K562 (cell line): ENCODE results near the gene UNC5B. TPM values are rescaled to one million over a fixed set of nuclear protein-coding genes. Genes with fewer than 3 reads are reported as not detected.
A peak's percentile ranks its signal among the peaks of the same experiment; 100 is the strongest.

Experiments used
- ATAC-seq: fragments of 200-7000 bp; cut with Tn5 transposase; 3 replicates; pipeline ENCODE4 v1.9.1; 2020; ENCODE audit warnings: moderate library complexity
- BruUV-seq: library from RNA; stranded (reverse); fragments of 400-500 nt; replicated peaks from 2 replicates; lab custom pipeline; 2021; lab: Mats Ljungman, UMichigan
- CTCF ChIA-PET: fragments of 300-600 bp; formaldehyde crosslinking; extraction: SDS; loops from one replicate; lab custom pipeline; 2021; ENCODE audit warnings: low intra/inter-chr PET ratio; lab: Yijun Ruan, JAX
- POLR2A ChIA-PET: fragments of 300-600, 350-650 bp; sonication (Branson Sonifier 250); formaldehyde crosslinking; extraction: SDS; loops from one replicate; lab custom pipeline; 2021; ENCODE audit warnings: antibody characterized with exemption, inconsistent platforms; lab: Yijun Ruan, JAX
- DNase-seq, 4 experiments: peaks; one replicate each; pipeline versions ENCODE4 v3.0.0 to v3.0.0-alpha.2; 2011 to 2018; ENCODE audit warnings: low spot score in 3 of 4, mixed read lengths in 3 of 4; ENCODE audit errors: extremely low read depth in 1 of 4
- FAIRE-seq: peaks from 2 replicates; lab custom pipeline; 2011; peaks lifted over from hg19 to GRCh38; lab: Jason Lieb, UNC
- H2AFZ ChIP-seq: 2 replicates; pipeline ENCODE4 v1.6.0; 2011; ENCODE audit warnings: low read depth, low read length, control low read depth, inconsistent platforms
- H3K27ac ChIP-seq: fragments of 200-600 bp; 3 replicates; pipeline ENCODE4 v1.8.0; 2011; ENCODE audit warnings: low read depth, mild to moderate bottlenecking, control low read depth, inconsistent platforms, low read length, moderate library complexity, mixed read lengths; ENCODE audit errors: extremely low read depth
- H3K27me3 ChIP-seq, 2 experiments: fragments of 300-600 bp in 1 of 2; 2 replicates in 1 of 2; 3 replicates in 1 of 2; pipeline versions ENCODE4 v1.6.0 to v1.8.0; 2011; ENCODE audit warnings: inconsistent platforms in 2 of 2, low read length in 2 of 2, mild to moderate bottlenecking in 1 of 2, mixed read lengths in 1 of 2, moderate library complexity in 1 of 2; ENCODE audit not compliant: control insufficient read depth in 2 of 2, insufficient read depth in 2 of 2
- H3K36me3 ChIP-seq: fragments of 300-600 bp; 3 replicates; pipeline ENCODE4 v1.8.0; 2011; ENCODE audit warnings: mild to moderate bottlenecking, low read length, inconsistent platforms; ENCODE audit not compliant: control insufficient read depth, insufficient read depth
- H3K4me1 ChIP-seq, 2 experiments: fragments of 200-600 bp in 1 of 2; replicated peaks in 1 of 2; 2 replicates in 1 of 2; 3 replicates in 1 of 2; pipeline versions ENCODE4 v1.5.1 to v1.8.0; 2011; ENCODE audit warnings: inconsistent platforms in 2 of 2, low read length in 2 of 2, mild to moderate bottlenecking in 1 of 2, mixed read lengths in 1 of 2, moderate library complexity in 1 of 2; ENCODE audit not compliant: control insufficient read depth in 2 of 2, insufficient read depth in 2 of 2
- H3K4me2 ChIP-seq: 2 replicates; pipeline ENCODE4 v1.6.1; 2011; ENCODE audit warnings: low read length, control low read depth, inconsistent platforms, mixed read lengths; ENCODE audit not compliant: insufficient read depth
- H3K4me3 ChIP-seq: fragments of 200-600 bp; sonication (generic), shearing (Covaris generic); 2 replicates; pipeline ENCODE4 v1.5.1; 2016; ENCODE audit warnings: control low read depth, inconsistent platforms
- H3K79me2 ChIP-seq: fragments of 200-600 bp; 3 replicates; pipeline ENCODE4 v1.8.0; 2011; ENCODE audit warnings: low read length, inconsistent platforms; ENCODE audit not compliant: control insufficient read depth, insufficient read depth
- H3K9ac ChIP-seq, 2 experiments: 2 replicates each; pipeline versions ENCODE4 v1.6.0 to v1.6.1; 2011; ENCODE audit warnings: low read depth in 2 of 2, low read length in 2 of 2, control low read depth in 1 of 2, inconsistent platforms in 1 of 2, mild to moderate bottlenecking in 1 of 2, mixed read lengths in 1 of 2; ENCODE audit not compliant: insufficient read depth in 1 of 2
- H3K9me1 ChIP-seq: one replicate; pipeline ENCODE4 v1.6.0; 2011; ENCODE audit warnings: inconsistent platforms, mild to moderate bottlenecking, low read length, moderate library complexity; ENCODE audit not compliant: control insufficient read depth, insufficient read depth
- H3K9me3 ChIP-seq: replicated peaks from 2 replicates; pipeline ENCODE4 v1.5.1; 2011; ENCODE audit warnings: low read depth, low read length, inconsistent platforms; ENCODE audit not compliant: control insufficient read depth, insufficient read depth
- H4K20me1 ChIP-seq: replicated peaks from 2 replicates; pipeline ENCODE4 v1.6.1; 2011; ENCODE audit warnings: low read length, inconsistent platforms, mixed read lengths; ENCODE audit not compliant: control insufficient read depth, insufficient read depth
- ATF7 ChIP-seq: fragments of 450-650 bp; IDR thresholded peaks from 2 replicates; pipeline ENCODE4 v1.7.1; 2014; ENCODE audit warnings: mild to moderate bottlenecking, moderate library complexity
- EGR1 ChIP-seq: fragments of 450-650 bp; conservative IDR thresholded peaks from 2 replicates; pipeline ENCODE4 v1.6.1; 2017; ENCODE audit warnings: mild to moderate bottlenecking
- KLF16 ChIP-seq: IDR thresholded peaks from 2 replicates; pipeline ENCODE4 v1.6.1; 2016; ENCODE audit warnings: antibody characterized with exemption
- NRF1 ChIP-seq, 2 experiments: fragments of 450-650 bp; IDR thresholded peaks in 1 of 2; conservative IDR thresholded peaks in 1 of 2; 2 replicates each; pipeline ENCODE4 v1.6.1; 2014; ENCODE audit warnings: mild to moderate bottlenecking in 2 of 2
- RBFOX2 ChIP-seq: fragments of 200-400 bp; formaldehyde crosslinking; IDR thresholded peaks from 2 replicates; pipeline ENCODE4 v1.6.1; 2017; ENCODE audit warnings: low read depth, mild to moderate bottlenecking, low read length, moderate library complexity
- SRSF7 ChIP-seq: fragments of 200-400 bp; formaldehyde crosslinking; optimal IDR thresholded peaks from 2 replicates; pipeline ENCODE3; 2017; ENCODE audit warnings: mild to moderate bottlenecking, low read depth, low read length
- TOE1 ChIP-seq, 2 experiments: fragments of 450-650 bp in 1 of 2; sonication (generic) in 1 of 2; formaldehyde crosslinking in 1 of 2; IDR thresholded peaks; 2 replicates each; pipeline versions ENCODE4 v1.7.1 to v1.8.0; 2016 to 2022; ENCODE audit warnings: borderline replicate concordance in 2 of 2, mild to moderate bottlenecking in 2 of 2, antibody characterized with exemption in 1 of 2, inconsistent platforms in 1 of 2, low read depth in 1 of 2, missing genetic modification reagents in 1 of 2, moderate library complexity in 1 of 2
- ZFPM2 ChIP-seq: fragments of 250-450 bp; sonication (Bioruptor Pico); IDR thresholded peaks from 2 replicates; pipeline ENCODE4 v1.5.1; 2022; ENCODE audit warnings: mild to moderate bottlenecking
- ZNF12 ChIP-seq: sonication (generic); formaldehyde crosslinking; IDR thresholded peaks from 2 replicates; pipeline ENCODE4 v1.4.0; 2020; ENCODE audit warnings: mild to moderate bottlenecking, missing genetic modification reagents
- ZNF586 ChIP-seq: fragments of 450-650 bp; formaldehyde crosslinking; conservative IDR thresholded peaks from 2 replicates; pipeline ENCODE4 v1.4.0; 2020; ENCODE audit warnings: mild to moderate bottlenecking, moderate library complexity
- WGBS: fragments of 100-300 bp; shearing (Covaris generic); methylation state at CpG from one replicate; pipeline ENCODE4 v1.1.6; 2016; ENCODE audit warnings: low coverage, mixed read lengths; ENCODE audit not compliant: insufficient coverage; ENCODE audit errors: missing lambda C conversion rate; 5-methylcytosine and 5-hydroxymethylcytosine counted together
- in situ Hi-C: fragments of 300-500 bp; cut with MboI; formaldehyde crosslinking; loops from 4 replicates; pipeline ENCODE4 v1.15.0; 2018; ENCODE audit warnings: inconsistent platforms, mixed read lengths
- intact Hi-C: fragments of 100-400 bp; cut with micrococcal nuclease; formaldehyde crosslinking; loops from 2 replicates; pipeline ENCODE4 v1.14.2; 2022
- polyA plus RNA-seq, 8 experiments: library from polyadenylated mRNA; depleted of rRNA in 4 of 8; stranded (reverse) in 5 of 8; unstranded in 3 of 8; fragments of >200 nt; fragmentation: Nextera tagmentation in 2 of 8; fragmentation: Illumina TruSeq in 1 of 8; extraction: Ambion mirVana in 2 of 8; extraction: Trizol in 1 of 8; gene quantifications; 2 replicates each; pipeline versions ENCODE4 v1.2.1 to v1.2.3, GENCODE V29; 2011 to 2014; ENCODE audit warnings: inconsistent platforms in 1 of 8, missing spikeins in 1 of 8
- total RNA-seq, 7 experiments: library from RNA; depleted of rRNA in 6 of 7; stranded (reverse); fragments of >200 nt in 6 of 7; fragmentation: Illumina TruSeq in 2 of 7; extraction: Trizol in 2 of 7; gene quantifications; 2 replicates each; pipeline versions ENCODE4 v1.2.1 to v1.2.3, GENCODE V29; 2011 to 2021; ENCODE audit warnings: low replicate concordance in 1 of 7
- TF ChIP-seq, protein P1 (sequence below), 2 experiments: IDR thresholded peaks in 1 of 2; conservative IDR thresholded peaks in 1 of 2; 2 replicates each; pipeline ENCODE4 v1.6.1; 2016; ENCODE audit warnings: low read depth in 2 of 2, mild to moderate bottlenecking in 1 of 2, missing compliant biosample characterization in 1 of 2, missing genetic modification characterization in 1 of 2, moderate library complexity in 1 of 2
- TF ChIP-seq, protein P2 (sequence below): fragments of 450-650 bp; IDR thresholded peaks from 2 replicates; pipeline ENCODE4 v1.6.1; 2017; ENCODE audit warnings: antibody characterized with exemption, mild to moderate bottlenecking

Gene UNC5B
- total and polyA plus RNA-seq, 9 of the 15 experiments (the other 6 are each of a cell fraction or from before 2014, with no cell fraction given): 0.10 to 8.4 (median 2.1) TPM

DNA sequence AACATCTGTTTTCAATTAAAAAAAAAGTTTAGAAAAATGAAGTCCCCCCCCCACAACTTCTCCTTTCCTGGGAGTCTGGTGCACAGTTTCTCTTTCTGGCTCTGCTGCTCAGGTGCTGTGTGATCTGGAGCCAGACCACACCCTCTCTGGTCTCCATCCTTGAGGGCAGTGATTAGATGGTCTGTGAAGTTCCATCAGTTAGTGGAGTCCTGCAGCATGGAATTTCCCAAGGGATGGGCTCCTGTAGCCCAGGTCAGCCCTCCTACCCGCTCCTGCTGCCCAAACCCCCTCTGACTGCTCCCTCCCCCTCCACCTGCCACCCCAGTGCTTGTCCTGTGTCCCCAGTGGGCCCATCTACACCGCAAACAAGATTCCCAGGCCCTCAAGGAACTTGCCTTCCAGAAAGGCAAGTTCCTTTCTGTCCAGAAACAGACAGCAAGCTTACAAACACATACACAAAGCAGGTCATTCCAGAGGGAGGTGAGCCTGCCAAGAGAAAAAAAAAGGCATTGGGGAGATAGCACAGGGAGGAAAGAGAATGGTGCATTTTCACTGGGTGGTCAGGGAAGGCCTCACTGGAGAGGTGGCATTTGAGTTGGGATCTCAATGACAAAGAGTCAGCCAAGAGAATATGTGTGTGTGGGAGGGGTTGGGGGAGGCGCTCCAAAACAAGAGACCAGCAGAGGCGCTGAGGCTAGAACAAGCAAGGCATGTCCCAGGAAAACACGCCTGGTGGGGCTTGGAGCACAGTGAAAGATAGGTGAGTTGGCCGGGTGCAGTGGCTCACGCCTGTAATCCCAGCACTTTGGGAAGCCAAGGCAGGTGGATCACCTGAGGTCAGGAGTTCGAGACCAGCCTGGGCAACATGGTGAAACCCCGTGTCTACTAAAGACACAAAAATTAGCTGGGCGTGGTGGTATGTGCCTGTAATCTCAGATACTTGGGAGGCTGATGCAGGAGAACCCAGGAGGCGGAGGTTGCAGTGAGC is 57.2 kb downstream of the UNC5B start:
- DNase-seq: peak; percentile 47 to 53 (median 50)
- no peak for TF ChIP-seq ZFPM2 (CRISPR knock-in tag)
- TF ChIP-seq SRSF7: no peak
- TF ChIP-seq, protein P1, sequence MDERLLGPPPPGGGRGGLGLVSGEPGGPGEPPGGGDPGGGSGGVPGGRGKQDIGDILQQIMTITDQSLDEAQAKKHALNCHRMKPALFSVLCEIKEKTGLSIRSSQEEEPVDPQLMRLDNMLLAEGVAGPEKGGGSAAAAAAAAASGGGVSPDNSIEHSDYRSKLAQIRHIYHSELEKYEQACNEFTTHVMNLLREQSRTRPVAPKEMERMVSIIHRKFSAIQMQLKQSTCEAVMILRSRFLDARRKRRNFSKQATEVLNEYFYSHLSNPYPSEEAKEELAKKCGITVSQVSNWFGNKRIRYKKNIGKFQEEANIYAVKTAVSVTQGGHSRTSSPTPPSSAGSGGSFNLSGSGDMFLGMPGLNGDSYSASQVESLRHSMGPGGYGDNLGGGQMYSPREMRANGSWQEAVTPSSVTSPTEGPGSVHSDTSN (CRISPR knock-in tag; IDR thresholded peaks at IDR 0.05; ENCODE audit: low read depth): no peak
- TF ChIP-seq, protein P1 (tag; conservative IDR thresholded peaks at IDR 0.05; ENCODE audit: low read depth): no peak
- TF ChIP-seq TOE1 (IDR thresholded peaks at IDR 0.05; ENCODE audit: borderline replicate concordance): peak; percentile 41; the same call in 1 of the 2 replicates
- TF ChIP-seq TOE1 (CRISPR knock-in tag; IDR thresholded peaks at IDR 0.05; ENCODE audit: borderline replicate concordance, low read depth): no peak
- TF ChIP-seq EGR1: peak; percentile 41
- TF ChIP-seq RBFOX2: 0 out of 2 replicates have a peak, but pooled peaks have one; percentile 37
- TF ChIP-seq, protein P2, sequence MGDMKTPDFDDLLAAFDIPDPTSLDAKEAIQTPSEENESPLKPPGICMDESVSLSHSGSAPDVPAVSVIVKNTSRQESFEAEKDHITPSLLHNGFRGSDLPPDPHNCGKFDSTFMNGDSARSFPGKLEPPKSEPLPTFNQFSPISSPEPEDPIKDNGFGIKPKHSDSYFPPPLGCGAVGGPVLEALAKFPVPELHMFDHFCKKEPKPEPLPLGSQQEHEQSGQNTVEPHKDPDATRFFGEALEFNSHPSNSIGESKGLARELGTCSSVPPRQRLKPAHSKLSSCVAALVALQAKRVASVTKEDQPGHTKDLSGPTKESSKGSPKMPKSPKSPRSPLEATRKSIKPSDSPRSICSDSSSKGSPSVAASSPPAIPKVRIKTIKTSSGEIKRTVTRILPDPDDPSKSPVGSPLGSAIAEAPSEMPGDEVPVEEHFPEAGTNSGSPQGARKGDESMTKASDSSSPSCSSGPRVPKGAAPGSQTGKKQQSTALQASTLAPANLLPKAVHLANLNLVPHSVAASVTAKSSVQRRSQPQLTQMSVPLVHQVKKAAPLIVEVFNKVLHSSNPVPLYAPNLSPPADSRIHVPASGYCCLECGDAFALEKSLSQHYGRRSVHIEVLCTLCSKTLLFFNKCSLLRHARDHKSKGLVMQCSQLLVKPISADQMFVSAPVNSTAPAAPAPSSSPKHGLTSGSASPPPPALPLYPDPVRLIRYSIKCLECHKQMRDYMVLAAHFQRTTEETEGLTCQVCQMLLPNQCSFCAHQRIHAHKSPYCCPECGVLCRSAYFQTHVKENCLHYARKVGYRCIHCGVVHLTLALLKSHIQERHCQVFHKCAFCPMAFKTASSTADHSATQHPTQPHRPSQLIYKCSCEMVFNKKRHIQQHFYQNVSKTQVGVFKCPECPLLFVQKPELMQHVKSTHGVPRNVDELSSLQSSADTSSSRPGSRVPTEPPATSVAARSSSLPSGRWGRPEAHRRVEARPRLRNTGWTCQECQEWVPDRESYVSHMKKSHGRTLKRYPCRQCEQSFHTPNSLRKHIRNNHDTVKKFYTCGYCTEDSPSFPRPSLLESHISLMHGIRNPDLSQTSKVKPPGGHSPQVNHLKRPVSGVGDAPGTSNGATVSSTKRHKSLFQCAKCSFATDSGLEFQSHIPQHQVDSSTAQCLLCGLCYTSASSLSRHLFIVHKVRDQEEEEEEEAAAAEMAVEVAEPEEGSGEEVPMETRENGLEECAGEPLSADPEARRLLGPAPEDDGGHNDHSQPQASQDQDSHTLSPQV: no peak
- peak; percentile 80; the same call in 1 of the 2 replicates for TF ChIP-seq ZNF12 (CRISPR knock-in tag)
- no peak for TF ChIP-seq ZNF586 (CRISPR knock-in tag)
- TF ChIP-seq NRF1 (conservative IDR thresholded peaks at IDR 0.05 in 1 of 2, IDR thresholded peaks at IDR 0.05 in 1 of 2): peak; percentile 39 to 57; a peak in 3 of 4 replicates
- 0 out of 2 replicates have a peak, but pooled peaks have one; percentile 1 for TF ChIP-seq KLF16
- peak; percentile 63; the same call in 1 of the 2 replicates for TF ChIP-seq ATF7

More for the DNA sequence above, 57.2 kb downstream of the UNC5B start:
- no peaks in the 10 kb centered on the region for H3K27me3 ChIP-seq
- WGBS: 17% methylated on average over 11 of the region's 11 CpGs
- FAIRE-seq (peak; percentile 60), ATAC-seq (peak; percentile 52)
- no peak overlapping the region for H3K4me3 ChIP-seq
- H3K79me2 ChIP-seq: no peaks in the 10 kb centered on the region
- intact Hi-C loops: no loop called here
- no peaks in the 10 kb centered on the region for H3K36me3 ChIP-seq
- 0 out of 2 replicates have a peak overlapping the region, but pooled peaks have one; percentile 0 for H2AFZ ChIP-seq
- no peaks in the 10 kb centered on the region for H3K9me1 ChIP-seq
- H3K4me1 ChIP-seq: peaks cover 34 to 42% of the 10 kb centered on the region in 2 experiments
- peaks cover 8% of the 10 kb centered on the region; the same call in 1 of the 2 replicates for H4K20me1 ChIP-seq
- peak overlapping the region in 1 of 2 experiments; percentile 57; a peak in 1 of 4 replicates for H3K9ac ChIP-seq
- ChIA-PET CTCF (interaction anchor here (0.7 to 1.7 kb wide), 3 partner anchors 16 to 61 kb away, joined by 3 to 4 read pairs (median 4); no protein-coding TSS in a partner anchor), POLR2A (interaction anchor here (0.6 to 2.4 kb wide), 4 partner anchors 9 to 1821 kb away, joined by 3 to 6 read pairs (median 4); no protein-coding TSS in a partner anchor)
- peak overlapping the region; percentile 45; the same call in 2 of the 3 replicates for H3K27ac ChIP-seq
- in situ Hi-C loops: no loop called here
- BruUV-seq: no TSS peak
- H3K4me2 ChIP-seq: peak overlapping the region; percentile 23
- H3K9me3 ChIP-seq: no peaks in the 10 kb centered on the region
